ENCODE measurements around the gene EXOC3. TPM values are rescaled to one million over a fixed set of nuclear protein-coding genes. Genes with fewer than 3 reads are reported as not detected.
"Not testable (repeated sequence)": the region's sequence is repeated elsewhere in the genome, so short reads cannot be mapped to it uniquely, and the experiment has no call there.

EXOC3 gene
- total RNA-seq, 1 experiment from 2014 or later, result 155 TPM

DNA sequence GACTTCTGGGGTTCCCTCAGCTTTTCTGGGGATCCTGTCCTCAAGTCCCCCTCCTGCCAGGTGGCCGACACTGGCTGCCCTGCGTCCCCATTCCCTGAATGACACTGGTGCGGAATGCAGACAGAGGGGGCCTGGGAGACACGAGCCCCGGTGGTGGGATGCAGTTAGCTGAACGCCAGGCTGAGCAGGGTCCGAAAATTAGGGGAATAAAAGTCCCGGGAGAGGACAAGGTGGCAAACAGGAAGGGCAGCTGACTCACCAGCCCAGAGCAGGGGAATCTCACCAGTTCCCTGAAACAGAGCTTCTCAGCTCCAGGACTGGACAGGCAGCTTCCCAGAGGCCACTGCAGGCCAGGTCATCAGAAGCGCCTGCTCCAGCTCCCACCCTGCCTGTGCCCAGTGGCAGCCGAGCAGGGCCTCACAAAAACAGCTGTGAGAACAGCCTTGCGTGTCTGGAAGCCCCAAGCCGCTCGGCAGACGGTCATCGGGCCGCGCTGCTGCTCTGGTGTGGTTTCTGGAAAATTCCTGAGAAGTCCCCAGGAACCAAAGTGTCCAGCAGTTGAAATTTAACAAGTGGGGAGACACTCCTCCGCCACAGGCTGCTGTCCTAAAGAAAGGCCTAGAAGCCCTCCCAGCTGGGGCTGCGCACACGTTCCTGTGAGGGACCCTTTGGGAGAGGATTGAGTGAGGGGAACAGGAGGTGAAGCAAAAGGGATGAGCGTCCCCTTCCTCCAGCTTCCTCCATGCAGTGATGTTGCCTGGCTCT lies 47.6 kb upstream of the EXOC3 start:
- no peaks in the 10 kb centered on the region for H3K79me2 ChIP-seq (ENCODE audit: low read depth)
- no peaks in the 10 kb centered on the region; the same call in 1 of the 2 replicates for H3F3A ChIP-seq (ENCODE audit: insufficient read depth, low read depth)
- intact Hi-C loops (cut with micrococcal nuclease; ENCODE audit: unreplicated experiment), result loop anchor here (2.0 kb wide), 1 partner anchor 17 kb away; no protein-coding TSS in a partner anchor
- no peak overlapping the region for H2AFZ ChIP-seq
- TF ChIP-seq CTCF (conservative IDR thresholded peaks at IDR 0.05), result no peak
- no peak for TF ChIP-seq EZH2 (IDR thresholded peaks at IDR 0.05; ENCODE audit: low read depth)
- H3K9me3 ChIP-seq (ENCODE audit: insufficient read depth, low read depth), result no peaks in the 10 kb centered on the region
- no TSS peak for BruUV-seq (replicated peaks)
- peak overlapping the region; percentile 39 for H3K4me2 ChIP-seq
- no peaks in the 10 kb centered on the region for H3K9me2 ChIP-seq (ENCODE audit: insufficient read depth)
- peaks cover 7% of the 10 kb centered on the region; the same call in 1 of the 2 replicates for H4K20me1 ChIP-seq (ENCODE audit: insufficient read depth)
- ChIA-PET POLR2A (ENCODE audit: unreplicated experiment) (interaction anchor here (0.6 to 0.8 kb wide), 3 partner anchors 18 to 263 kb away, joined by 3 to 4 read pairs (median 3); no protein-coding TSS in a partner anchor), CTCF (interaction anchor here (0.7 kb wide), 1 partner anchor 57 kb away, joined by 4 read pairs; no protein-coding TSS in a partner anchor)
- H3K27me3 ChIP-seq (ENCODE audit: insufficient read depth, low read depth), result no peaks in the 10 kb centered on the region
- H3K4me1 ChIP-seq (replicated peaks; ENCODE audit: insufficient read depth), result peaks cover 11% of the 10 kb centered on the region
- peak; percentile 70 to 86 for DNase-seq
- no peak overlapping the region for H3K4me3 ChIP-seq
- H3K36me3 ChIP-seq (ENCODE audit: low read depth), result no peaks in the 10 kb centered on the region
- no peak overlapping the region for H3K27ac ChIP-seq

DNA sequence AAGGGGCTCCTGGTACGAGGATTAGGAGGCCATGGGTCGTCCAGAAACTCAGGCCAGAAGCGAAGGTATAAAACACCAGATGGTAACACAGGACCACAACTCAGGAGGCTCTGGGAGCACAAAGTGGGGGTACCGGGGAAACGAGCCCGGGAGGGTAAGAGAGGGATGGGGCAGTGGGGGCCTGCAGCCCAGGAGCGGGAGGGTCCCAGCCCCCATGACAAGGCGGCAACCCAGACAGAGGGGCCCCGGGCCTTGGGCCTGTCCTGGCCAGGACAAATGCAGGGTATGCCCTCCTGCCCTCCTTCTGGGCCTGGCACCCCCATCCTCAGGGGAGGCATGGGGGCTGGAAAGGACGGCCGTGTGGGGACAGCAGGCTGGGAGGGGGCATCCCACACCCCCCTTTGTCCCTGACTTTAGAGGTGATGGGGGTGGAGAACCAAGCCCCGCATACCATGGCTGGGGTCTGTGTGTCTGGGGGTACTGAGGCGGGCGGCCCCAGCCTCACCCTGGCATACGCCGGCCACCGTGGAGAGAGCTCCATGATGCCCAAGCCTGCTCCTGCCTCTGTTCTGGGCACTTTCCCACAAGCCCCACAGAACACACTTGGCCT lies 47.0 kb upstream of the EXOC3 start:
- H3F3A ChIP-seq (ENCODE audit: insufficient read depth, low read depth), result no peaks in the 10 kb centered on the region
- H3K27ac ChIP-seq, result no peak overlapping the region
- H4K20me1 ChIP-seq (ENCODE audit: insufficient read depth), result 0 out of 2 replicates have a peak, but pooled peaks cover 3% of the 10 kb centered on the region
- TF ChIP-seq CTCF (conservative IDR thresholded peaks at IDR 0.05) (no peak), EZH2 (IDR thresholded peaks at IDR 0.05; ENCODE audit: low read depth) (no peak)
- intact Hi-C loops (cut with micrococcal nuclease; ENCODE audit: unreplicated experiment), result loop anchor here (2.0 kb wide), 1 partner anchor 17 kb away; no protein-coding TSS in a partner anchor
- H3K4me2 ChIP-seq, result peak overlapping the region; percentile 39; the same call in 1 of the 2 replicates
- no peaks in the 10 kb centered on the region for H3K9me3 ChIP-seq (ENCODE audit: insufficient read depth, low read depth)
- no peaks in the 10 kb centered on the region for H3K27me3 ChIP-seq (ENCODE audit: insufficient read depth, low read depth)
- ChIA-PET POLR2A (ENCODE audit: unreplicated experiment) (interaction anchor here (0.6 to 0.7 kb wide), 2 partner anchors 127 to 264 kb away, joined by 3 to 4 read pairs; no protein-coding TSS in a partner anchor), CTCF (interaction anchor here (0.7 kb wide), 1 partner anchor 58 kb away, joined by 4 read pairs; no protein-coding TSS in a partner anchor)
- no peak overlapping the region for H2AFZ ChIP-seq
- H3K4me1 ChIP-seq (replicated peaks; ENCODE audit: insufficient read depth), result peaks cover 11% of the 10 kb centered on the region
- H3K79me2 ChIP-seq (ENCODE audit: low read depth), result no peaks in the 10 kb centered on the region
- H3K4me3 ChIP-seq, result no peak overlapping the region
- BruUV-seq (replicated peaks), result no TSS peak
- no peak for DNase-seq
- H3K36me3 ChIP-seq (ENCODE audit: low read depth), result no peaks in the 10 kb centered on the region
- H3K9me2 ChIP-seq (ENCODE audit: insufficient read depth), result no peaks in the 10 kb centered on the region

DNA sequence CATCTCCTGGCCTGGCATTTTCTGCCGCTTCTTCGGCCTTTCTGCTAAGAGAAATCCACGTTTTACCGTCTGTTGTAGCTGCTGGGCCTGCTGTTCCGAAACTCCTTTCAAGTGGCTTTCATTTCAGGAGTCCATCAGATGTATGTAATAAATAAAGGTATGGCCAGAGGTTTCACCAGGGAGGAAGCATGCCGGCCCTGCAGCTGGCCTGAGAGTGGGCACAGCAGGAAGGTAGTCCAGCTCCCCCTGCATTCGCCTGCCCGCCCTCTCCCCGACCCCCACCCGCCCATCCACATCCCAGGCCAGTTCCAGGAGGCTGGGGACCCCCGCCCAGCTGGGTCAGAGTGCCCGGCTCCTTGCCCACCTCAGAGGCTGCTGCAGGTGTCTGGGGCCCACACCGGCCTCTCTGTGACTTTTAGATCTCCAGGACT lies 46.4 kb upstream of the EXOC3 start:
- H3K4me2 ChIP-seq, result no peak overlapping the region
- BruUV-seq (replicated peaks), result no TSS peak
- POLR2A ChIA-PET (ENCODE audit: unreplicated experiment), result no interaction called here
- TF ChIP-seq CTCF (conservative IDR thresholded peaks at IDR 0.05), result no peak
- TF ChIP-seq EZH2 (IDR thresholded peaks at IDR 0.05; ENCODE audit: low read depth), result no peak
- no peaks in the 10 kb centered on the region for H3K9me2 ChIP-seq (ENCODE audit: insufficient read depth)
- H3F3A ChIP-seq (ENCODE audit: insufficient read depth, low read depth), result no peaks in the 10 kb centered on the region
- 0 out of 2 replicates have a peak, but pooled peaks cover 3% of the 10 kb centered on the region for H4K20me1 ChIP-seq (ENCODE audit: insufficient read depth)
- H3K4me1 ChIP-seq (replicated peaks; ENCODE audit: insufficient read depth), result peaks cover 11% of the 10 kb centered on the region
- no peaks in the 10 kb centered on the region for H3K36me3 ChIP-seq (ENCODE audit: low read depth)
- H2AFZ ChIP-seq, result no peak overlapping the region
- no peaks in the 10 kb centered on the region for H3K27me3 ChIP-seq (ENCODE audit: insufficient read depth, low read depth)
- no peaks in the 10 kb centered on the region for H3K9me3 ChIP-seq (ENCODE audit: insufficient read depth, low read depth)
- CTCF ChIA-PET, result no interaction called here
- no peak overlapping the region for H3K4me3 ChIP-seq
- intact Hi-C loops (cut with micrococcal nuclease; ENCODE audit: unreplicated experiment), result no loop called here
- no peak for DNase-seq
- no peaks in the 10 kb centered on the region for H3K79me2 ChIP-seq (ENCODE audit: low read depth)
- H3K27ac ChIP-seq, result no peak overlapping the region

GRCh38 chr5:398141-398474 lies 44.9 kb upstream of the EXOC3 start:
- POLR2A ChIA-PET (ENCODE audit: unreplicated experiment); H3K9me2 ChIP-seq (ENCODE audit: insufficient read depth); H3F3A ChIP-seq (ENCODE audit: insufficient read depth, low read depth); H3K36me3 ChIP-seq (ENCODE audit: low read depth); H2AFZ ChIP-seq; H3K27ac ChIP-seq; H3K4me2 ChIP-seq; H4K20me1 ChIP-seq (ENCODE audit: insufficient read depth); H3K27me3 ChIP-seq (ENCODE audit: insufficient read depth, low read depth); intact Hi-C loops (cut with micrococcal nuclease; ENCODE audit: unreplicated experiment); H3K79me2 ChIP-seq (ENCODE audit: low read depth); H3K9me3 ChIP-seq (ENCODE audit: insufficient read depth, low read depth); BruUV-seq (replicated peaks); H3K4me3 ChIP-seq; DNase-seq: not testable (repeated sequence)
- peaks cover 11% of the 10 kb centered on the region for H3K4me1 ChIP-seq (replicated peaks; ENCODE audit: insufficient read depth)
- CTCF ChIA-PET, result interaction anchor here (0.6 kb wide), 1 partner anchor 196 kb away, joined by 4 read pairs; no protein-coding TSS in a partner anchor

All from PC-9 (cell line).